Left lung (tissue), 10 donors: Measurements from ENCODE around the gene PLXDC1. TPM values are rescaled to one million over a fixed set of nuclear protein-coding genes. Genes with fewer than 3 reads are reported as not detected.
A peak's percentile ranks its signal among the peaks of the same experiment; 100 is the strongest.
"Not testable (repeated sequence)": the region's sequence is repeated elsewhere in the genome, so short reads cannot be mapped to it uniquely, and the experiment has no call there.

Source experiments
- ATAC-seq: fragments of 200-7000 bp; cut with Tn5 transposase; one replicate; pipeline ENCODE4 v1.9.1; 2020; ENCODE audit warnings: moderate library complexity
- DNase-seq, 4 donors: peaks; one replicate each; pipeline ENCODE4 v3.0.0-alpha.2; 2013 to 2020
- H3K27ac ChIP-seq, 2 donors: fragments of 200-600 bp; sonication (generic) in 1 of 2; one replicate each; pipeline versions ENCODE4 v1.5.0 to v1.8.0; 2020 to 2021
- H3K27me3 ChIP-seq, 2 donors: fragments of 200-600 bp; sonication (generic) in 1 of 2; one replicate each; pipeline versions ENCODE4 v1.5.0 to v1.8.0; 2020 to 2021
- H3K36me3 ChIP-seq, 2 donors: fragments of 200-600 bp; sonication (generic) in 1 of 2; one replicate each; pipeline versions ENCODE4 v1.5.0 to v1.8.0; 2020 to 2021
- H3K4me1 ChIP-seq, 2 donors: fragments of 200-600 bp; one replicate each; pipeline ENCODE4 v1.8.0; 2021
- H3K4me3 ChIP-seq, 2 donors: fragments of 200-600 bp; sonication (generic) in 1 of 2; one replicate each; pipeline versions ENCODE4 v1.5.0 to v1.8.0; 2020 to 2021; ENCODE audit warnings: mild to moderate bottlenecking in 1 of 2
- H3K9me3 ChIP-seq, 2 donors: fragments of 200-600 bp; sonication (generic) in 1 of 2; one replicate each; pipeline versions ENCODE4 v1.5.0 to v1.8.0; 2020 to 2021
- CTCF ChIP-seq, 2 donors: fragments of 200-600 bp; sonication (generic) in 1 of 2; IDR thresholded peaks; one replicate each; pipeline versions ENCODE4 v1.5.0 to v1.8.0; 2021; ENCODE audit warnings: antibody characterized with exemption in 2 of 2
- intact Hi-C, 2 donors: fragments of 100-400 bp; cut with DNase I; formaldehyde crosslinking; loops; one replicate each; pipeline versions ENCODE4 v1.11.2 to v1.14.2; 2022
- polyA plus RNA-seq, 6 donors: library from polyadenylated mRNA; unstranded; fragments of 120-200 nt; gene quantifications; one replicate each; pipeline ENCODE4 v1.2.1, GENCODE V29; 2013; ENCODE audit not compliant: insufficient read length in 6 of 6
- total RNA-seq, 2 donors: library from RNA; stranded (reverse); fragmentation: NEBNext Ultra II Directional; extraction: Animal tissue kit (Norgen Biotek cat#: 25700); gene quantifications; one replicate each; pipeline ENCODE4 v1.2.1, GENCODE V29; 2021
- donor health status: DM: no; HTN: yes; CAD: no.
- donor health status: DM: no; HTN: no; CAD: no.

Gene PLXDC1
- total and polyA plus RNA-seq, 8 donors = 4.1 to 11.9 (median 6.9) TPM

GRCh38 chr17:39170109-39170508 is 18.7 kb upstream of the PLXDC1 start:
- Histone ChIP-seq H3K36me3 (peaks cover 0 to 2% of the 10 kb centered on the region in 2 donors), H3K27ac (no peak overlapping the region), H3K4me1 (peaks cover 0 to 28% of the 10 kb centered on the region in 2 donors), H3K4me3 (no peak overlapping the region), H3K27me3 (peaks cover 0 to 14% of the 10 kb centered on the region in 2 donors), H3K9me3 (no peaks in the 10 kb centered on the region)
- intact Hi-C loops = no loop called here
- ATAC-seq = no peak
- no peak for TF ChIP-seq CTCF (IDR thresholded peaks at IDR 0.05)
- no peak for DNase-seq

- H3K27me3 ChIP-seq = peaks cover 0 to 19% of the 10 kb centered on the region in 2 donors
- intact Hi-C loops = no loop called here
- DNase-seq (no peak), ATAC-seq (no peak)
- H3K9me3 ChIP-seq = no peaks in the 10 kb centered on the region
- no peak overlapping the region for H3K27ac ChIP-seq
- H3K4me1 ChIP-seq = peaks cover 0 to 34% of the 10 kb centered on the region in 2 donors
- H3K4me3 ChIP-seq = no peak overlapping the region
- H3K36me3 ChIP-seq = no peaks in the 10 kb centered on the region
- TF ChIP-seq CTCF (IDR thresholded peaks at IDR 0.05) = no peak
These were observed 18.1 kb upstream of the PLXDC1 start for GRCh38 chr17:39169518-39169917.

- ATAC-seq (no peak), DNase-seq (no peak)
- intact Hi-C loops = no loop called here
- H3K36me3 ChIP-seq = no peaks in the 10 kb centered on the region
- no peak overlapping the region for H3K27ac ChIP-seq
- peaks cover 0 to 39% of the 10 kb centered on the region in 2 donors for H3K4me1 ChIP-seq
- no peak for TF ChIP-seq CTCF (IDR thresholded peaks at IDR 0.05)
- no peak overlapping the region for H3K4me3 ChIP-seq
- H3K9me3 ChIP-seq = no peaks in the 10 kb centered on the region
- peaks cover 0 to 19% of the 10 kb centered on the region in 2 donors for H3K27me3 ChIP-seq
These were observed 17.7 kb upstream of the PLXDC1 start for GRCh38 chr17:39169101-39169500.

- Histone ChIP-seq H3K4me1 (peaks cover 0 to 40% of the 10 kb centered on the region in 2 donors), H3K27me3 (peaks cover 0 to 19% of the 10 kb centered on the region in 2 donors)
- intact Hi-C loops, H3K27ac ChIP-seq, H3K4me3 ChIP-seq, H3K9me3 ChIP-seq, ATAC-seq, H3K36me3 ChIP-seq, DNase-seq: not testable (repeated sequence)
These were observed 17.1 kb upstream of the PLXDC1 start for GRCh38 chr17:39168503-39168902.

GRCh38 chr17:39167476-39167875 is 16.0 kb upstream of the PLXDC1 start:
- H3K27me3 ChIP-seq = peaks cover 0 to 19% of the 10 kb centered on the region in 2 donors
- no peaks in the 10 kb centered on the region for H3K9me3 ChIP-seq
- H3K36me3 ChIP-seq = no peaks in the 10 kb centered on the region
- peaks cover 0 to 40% of the 10 kb centered on the region in 2 donors for H3K4me1 ChIP-seq
- intact Hi-C loops = no loop called here
- no peak overlapping the region for H3K27ac ChIP-seq
- no peak for TF ChIP-seq CTCF (IDR thresholded peaks at IDR 0.05)
- no peak overlapping the region for H3K4me3 ChIP-seq
- DNase-seq = peak in 1 of 4 donors; percentile 46
- ATAC-seq = no peak
